ENCODE results near the gene WDR64.

- TF ChIP-seq CTCF (IDR thresholded peaks at IDR 0.05) (no peak), RFX5 (IDR thresholded peaks at IDR 0.05) (no peak), RCOR1 (IDR thresholded peaks at IDR 0.05; ENCODE audit: low read depth, low read length) (no peak), JUN (IDR thresholded peaks at IDR 0.05) (no peak), SREBF2 (IDR thresholded peaks at IDR 0.05) (no peak), EP300 (IDR thresholded peaks at IDR 0.05) (no peak), HOXA7 (CRISPR knock-in tag; IDR thresholded peaks at IDR 0.05) (no peak), ESRRA (IDR thresholded peaks at IDR 0.05; ENCODE audit: borderline replicate concordance, low read length) (no peak), REST (IDR thresholded peaks at IDR 0.05) (no peak)
Observed at GRCh38 chr1:241749041-241749944, 97.2 kb downstream of the WDR64 start.

All from A549 (cell line).